Heart left ventricle (tissue), 13 donors: ENCODE results near the gene ERF.

Experiments
- POLR2A ChIP-seq, 2 donors: fragments of 450-650 bp; IDR thresholded peaks; one replicate each; pipeline ENCODE4 v1.6.1; 2017; ENCODE audit warnings: antibody characterized with exemption in 2 of 2, mild to moderate bottlenecking in 2 of 2, moderate library complexity in 2 of 2
- TF ChIP-seq, protein P1 (sequence below), 12 donors: fragments of 200-600 bp; sonication (generic) in 4 of 12; IDR thresholded peaks; one replicate each; pipeline versions ENCODE4 v1.5.0 to v1.8.0; 2018 to 2022; ENCODE audit warnings: antibody characterized with exemption in 12 of 12, mild to moderate bottlenecking in 5 of 12
- donor health status: ischemic (EF 13 %, LVEDD 7.1; RV severe dilation, severe dysfunction).
- donor health status: DM: no; HTN: yes; CAD: no.
- donor health status: DM: no; HTN: no; CAD: no.
- donor health status: ischemic (EF 25% LVEDD 6.9; RV normal size, moderate dysfunction).
- donor health status: ischemic (EF 25% LVEDD 5.7; RV mildly dilated, moderate dysfunction).
- donor health status: ischemic (EF 35%, LVEDD 5.7; RV mildly dilated, moderate dysfunction).
- donor health status: nonischemic (EF 11% LVEDD 7.7; RV severe dilation, severe dysfunction).
- donor health status: DM: yes; HTN: yes; CAD: no.
- donor health status: PGD.
- donor health status: ischemic (EF 29% LVEDD 5.4; RV normal size, mild dysfunction).
- donor health status: nonischemic (EF 23%, LVEDD 6.1; RV moderate dilation, normal function).

GRCh38 chr19:42212886-42213285 lies 42.0 kb downstream of the ERF start:
- TF ChIP-seq, protein P1, sequence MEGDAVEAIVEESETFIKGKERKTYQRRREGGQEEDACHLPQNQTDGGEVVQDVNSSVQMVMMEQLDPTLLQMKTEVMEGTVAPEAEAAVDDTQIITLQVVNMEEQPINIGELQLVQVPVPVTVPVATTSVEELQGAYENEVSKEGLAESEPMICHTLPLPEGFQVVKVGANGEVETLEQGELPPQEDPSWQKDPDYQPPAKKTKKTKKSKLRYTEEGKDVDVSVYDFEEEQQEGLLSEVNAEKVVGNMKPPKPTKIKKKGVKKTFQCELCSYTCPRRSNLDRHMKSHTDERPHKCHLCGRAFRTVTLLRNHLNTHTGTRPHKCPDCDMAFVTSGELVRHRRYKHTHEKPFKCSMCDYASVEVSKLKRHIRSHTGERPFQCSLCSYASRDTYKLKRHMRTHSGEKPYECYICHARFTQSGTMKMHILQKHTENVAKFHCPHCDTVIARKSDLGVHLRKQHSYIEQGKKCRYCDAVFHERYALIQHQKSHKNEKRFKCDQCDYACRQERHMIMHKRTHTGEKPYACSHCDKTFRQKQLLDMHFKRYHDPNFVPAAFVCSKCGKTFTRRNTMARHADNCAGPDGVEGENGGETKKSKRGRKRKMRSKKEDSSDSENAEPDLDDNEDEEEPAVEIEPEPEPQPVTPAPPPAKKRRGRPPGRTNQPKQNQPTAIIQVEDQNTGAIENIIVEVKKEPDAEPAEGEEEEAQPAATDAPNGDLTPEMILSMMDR (IDR thresholded peaks at IDR 0.05), result no peak
- no peak for TF ChIP-seq POLR2A (IDR thresholded peaks at IDR 0.05)
